ENCODE results near the gene GNAS.

DNA sequence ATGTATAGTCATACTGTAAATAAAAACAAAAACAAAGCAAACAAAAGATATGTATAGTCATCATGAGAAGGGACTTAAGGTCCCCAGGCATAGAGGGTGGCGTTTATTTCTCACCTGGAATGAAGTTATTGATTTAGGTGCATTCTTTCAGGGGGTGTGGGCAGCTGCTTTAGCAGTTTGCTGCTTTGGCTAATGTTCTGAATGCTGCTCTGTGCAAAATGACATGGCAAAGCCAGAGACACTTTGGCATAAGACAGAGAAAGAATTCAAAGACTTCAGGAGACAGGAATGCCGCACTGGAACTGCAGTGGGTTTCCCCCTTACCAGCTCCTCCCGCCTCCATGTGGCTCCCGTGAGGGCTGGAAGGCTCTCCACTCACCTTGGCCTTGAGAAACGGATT lies 92.1 kb downstream of the GNAS start:
- TF ChIP-seq, protein P1, sequence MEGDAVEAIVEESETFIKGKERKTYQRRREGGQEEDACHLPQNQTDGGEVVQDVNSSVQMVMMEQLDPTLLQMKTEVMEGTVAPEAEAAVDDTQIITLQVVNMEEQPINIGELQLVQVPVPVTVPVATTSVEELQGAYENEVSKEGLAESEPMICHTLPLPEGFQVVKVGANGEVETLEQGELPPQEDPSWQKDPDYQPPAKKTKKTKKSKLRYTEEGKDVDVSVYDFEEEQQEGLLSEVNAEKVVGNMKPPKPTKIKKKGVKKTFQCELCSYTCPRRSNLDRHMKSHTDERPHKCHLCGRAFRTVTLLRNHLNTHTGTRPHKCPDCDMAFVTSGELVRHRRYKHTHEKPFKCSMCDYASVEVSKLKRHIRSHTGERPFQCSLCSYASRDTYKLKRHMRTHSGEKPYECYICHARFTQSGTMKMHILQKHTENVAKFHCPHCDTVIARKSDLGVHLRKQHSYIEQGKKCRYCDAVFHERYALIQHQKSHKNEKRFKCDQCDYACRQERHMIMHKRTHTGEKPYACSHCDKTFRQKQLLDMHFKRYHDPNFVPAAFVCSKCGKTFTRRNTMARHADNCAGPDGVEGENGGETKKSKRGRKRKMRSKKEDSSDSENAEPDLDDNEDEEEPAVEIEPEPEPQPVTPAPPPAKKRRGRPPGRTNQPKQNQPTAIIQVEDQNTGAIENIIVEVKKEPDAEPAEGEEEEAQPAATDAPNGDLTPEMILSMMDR (IDR thresholded peaks at IDR 0.05) = no peak
- TF ChIP-seq POLR2A (IDR thresholded peaks at IDR 0.05) (no peak), EP300 (IDR thresholded peaks at IDR 0.05) (no peak)

Data from suprapubic skin (tissue), 3 donors.